HepG2 (cell line): ENCODE measurements around the gene DCAF15. TPM values are rescaled to one million over a fixed set of nuclear protein-coding genes. Genes with fewer than 3 reads are reported as not detected.

Experiments
- ATAC-seq: fragments of 200-7000 bp; cut with Tn5 transposase; 3 replicates; pipeline ENCODE4 v1.9.1; 2020; ENCODE audit warnings: mild to moderate bottlenecking, moderate library complexity
- BruUV-seq: library from RNA; stranded (reverse); fragments of 400-500 nt; replicated peaks from 2 replicates; lab custom pipeline; 2021; lab: Mats Ljungman, UMichigan
- CTCF ChIA-PET: fragments of 300-600 bp; formaldehyde crosslinking; extraction: SDS; loops from one replicate; lab custom pipeline; 2021; ENCODE audit warnings: low total read pairs, inconsistent platforms, low intra/inter-chr PET ratio; lab: Yijun Ruan, JAX
- POLR2A ChIA-PET: fragments of 350-600 bp; sonication (Branson Sonifier 250); formaldehyde crosslinking; loops from one replicate; lab custom pipeline; 2020; ENCODE audit warnings: antibody characterized with exemption, inconsistent platforms; lab: Yijun Ruan, JAX
- DNase-seq: peaks from one replicate; pipeline ENCODE4 v3.0.0-alpha.2; 2015; ENCODE audit warnings: low spot score
- FAIRE-seq: peaks from 3 replicates; lab custom pipeline; 2011; peaks lifted over from hg19 to GRCh38; lab: Jason Lieb, UNC
- H2AFZ ChIP-seq: one replicate; pipeline ENCODE4 v1.6.1; 2011; ENCODE audit warnings: low read length, inconsistent platforms
- H3K27ac ChIP-seq: fragments of 300-600 bp; 3 replicates; pipeline ENCODE4 v1.8.0; 2011; ENCODE audit warnings: mixed run types, mild to moderate bottlenecking, mixed read lengths, low read length, inconsistent platforms; ENCODE audit not compliant: insufficient read depth; ENCODE audit errors: extremely low read length
- H3K27me3 ChIP-seq, 2 experiments: fragments of 200-600 bp in 1 of 2; 2 replicates in 1 of 2; 3 replicates in 1 of 2; pipeline versions ENCODE4 v1.6.0 to v1.8.0; 2011; ENCODE audit warnings: low read length in 2 of 2, mild to moderate bottlenecking in 2 of 2, moderate library complexity in 2 of 2, inconsistent platforms in 1 of 2; ENCODE audit not compliant: insufficient read depth in 2 of 2, control insufficient read depth in 1 of 2
- H3K36me3 ChIP-seq, 2 experiments: fragments of 200-600 bp in 1 of 2; replicated peaks in 1 of 2; 2 replicates in 1 of 2; 3 replicates in 1 of 2; pipeline versions ENCODE4 v1.5.1 to v1.8.0; 2011; ENCODE audit warnings: low read length in 2 of 2, inconsistent platforms in 1 of 2; ENCODE audit not compliant: insufficient read depth in 2 of 2, control insufficient read depth in 1 of 2
- H3K4me1 ChIP-seq: 2 replicates; pipeline ENCODE4 v1.5.1; 2012; ENCODE audit warnings: low read length, inconsistent platforms; ENCODE audit not compliant: insufficient read depth
- H3K4me2 ChIP-seq: 2 replicates; pipeline ENCODE4 v1.6.0; 2011; ENCODE audit warnings: low read depth, low read length, inconsistent platforms
- H3K4me3 ChIP-seq, 3 experiments: fragments of 200-600 bp in 1 of 3; sonication (generic), shearing (Covaris generic) in 1 of 3; replicated peaks in 1 of 3; 2 replicates each; pipeline ENCODE4 v1.5.1; 2011 to 2016; ENCODE audit warnings: low read length in 3 of 3, inconsistent platforms in 2 of 3, low read depth in 2 of 3, mild to moderate bottlenecking in 2 of 3, control low read depth in 1 of 3, mixed read lengths in 1 of 3; ENCODE audit not compliant: insufficient read depth in 1 of 3
- H3K79me2 ChIP-seq: one replicate; pipeline ENCODE4 v1.6.1; 2011; ENCODE audit warnings: low read length, inconsistent platforms; ENCODE audit not compliant: insufficient read depth
- H3K9ac ChIP-seq: 2 replicates; pipeline ENCODE4 v1.6.0; 2011; ENCODE audit warnings: mild to moderate bottlenecking, low read depth, low read length, inconsistent platforms; ENCODE audit not compliant: insufficient read depth
- H3K9me3 ChIP-seq: 2 replicates; pipeline ENCODE4 v1.5.1; 2012; ENCODE audit warnings: mild to moderate bottlenecking, low read length
- H4K20me1 ChIP-seq: 2 replicates; pipeline ENCODE4 v1.6.0; 2011; ENCODE audit warnings: inconsistent platforms, mild to moderate bottlenecking, low read length, moderate library complexity; ENCODE audit not compliant: insufficient read depth
- CREBL2 ChIP-seq: sonication (generic); formaldehyde crosslinking; IDR thresholded peaks from 2 replicates; pipeline ENCODE4 v1.8.1; 2023; ENCODE audit warnings: missing genetic modification reagents, mild to moderate bottlenecking, borderline replicate concordance
- ETS1 ChIP-seq: sonication (generic); formaldehyde crosslinking; IDR thresholded peaks from 2 replicates; pipeline ENCODE4 v1.4.0; 2020; ENCODE audit warnings: missing genetic modification reagents
- GATAD1 ChIP-seq: IDR thresholded peaks from 2 replicates; pipeline ENCODE4 v1.6.1; 2016; ENCODE audit warnings: missing genetic modification reagents, missing compliant biosample characterization
- NFAT5 ChIP-seq: sonication (generic); formaldehyde crosslinking; IDR thresholded peaks from 2 replicates; pipeline ENCODE4 v1.4.0; 2020; ENCODE audit warnings: missing genetic modification reagents
- NFRKB ChIP-seq: fragments of 450-650 bp; IDR thresholded peaks from 2 replicates; pipeline ENCODE4 v1.6.1; 2017
- ONECUT2 ChIP-seq: sonication (generic); formaldehyde crosslinking; IDR thresholded peaks from 2 replicates; pipeline ENCODE4 v1.4.0; 2020; ENCODE audit warnings: missing genetic modification reagents
- ZEB1 ChIP-seq: IDR thresholded peaks from 2 replicates; pipeline ENCODE4 v1.6.1; 2012; ENCODE audit warnings: mild to moderate bottlenecking, low read depth, inconsistent platforms; ENCODE audit not compliant: insufficient replicate concordance
- ZNF17 ChIP-seq: sonication (generic); formaldehyde crosslinking; IDR thresholded peaks from 2 replicates; pipeline ENCODE4 v1.5.0; 2020; ENCODE audit warnings: mild to moderate bottlenecking, missing genetic modification reagents
- ZNF574 ChIP-seq: sonication (generic); formaldehyde crosslinking; IDR thresholded peaks from 2 replicates; pipeline ENCODE4 v1.4.0; 2020; ENCODE audit warnings: missing genetic modification reagents
- ZNF891 ChIP-seq: sonication (generic); formaldehyde crosslinking; IDR thresholded peaks from 2 replicates; pipeline ENCODE4 v1.5.0; 2020; ENCODE audit warnings: mild to moderate bottlenecking, missing genetic modification reagents
- WGBS: methylation state at CpG from one replicate; pipeline ENCODE4 v1.1.6; 2017; ENCODE audit warnings: low lambda C conversion rate; 5-methylcytosine and 5-hydroxymethylcytosine counted together
- in situ Hi-C: cut with HindIII; loops from 2 replicates; pipeline ENCODE4 v1.10.0; 2017; ENCODE audit warnings: low pct_unique_long_range_greater_than_20kb; ENCODE audit not compliant: extremely low pct_ligation_motif_present
- intact Hi-C: fragments of 100-400 bp; cut with micrococcal nuclease; formaldehyde crosslinking; loops from one replicate; pipeline ENCODE4 v1.10.0; 2022; ENCODE audit not compliant: unreplicated experiment
- polyA plus RNA-seq, 8 experiments: library from polyadenylated mRNA; depleted of rRNA in 3 of 8; stranded (reverse) in 7 of 8; unstranded in 1 of 8; fragments of >200 nt; fragmentation: Illumina TruSeq in 4 of 8; extraction: Trizol in 4 of 8; gene quantifications; 2 replicates each; pipeline versions ENCODE4 v1.2.1 to v1.2.3, GENCODE V29; 2011 to 2016; ENCODE audit warnings: low read depth in 4 of 8, missing spikeins in 1 of 8, mixed read lengths in 1 of 8; ENCODE audit not compliant: insufficient read depth in 1 of 8
- total RNA-seq, 5 experiments: library from RNA; depleted of rRNA; stranded (reverse); fragments of >200 nt; fragmentation: Illumina TruSeq; extraction: Trizol; gene quantifications; 2 replicates each; pipeline ENCODE4 v1.2.3, GENCODE V29; 2016; ENCODE audit warnings: low read depth in 1 of 5

DCAF15 gene
- total and polyA plus RNA-seq, 2 of the 13 experiments (the other 11 are each of a cell fraction or from before 2014, with no cell fraction given): 13.6 to 14.0 TPM

- no peak overlapping the region for H3K27ac ChIP-seq
- H3K4me2 ChIP-seq: no peak overlapping the region
- DNase-seq (no peak), FAIRE-seq (no peak), ATAC-seq (no peak)
- no peak for TF ChIP-seq ZNF574 (CRISPR knock-in tag)
- TF ChIP-seq ZNF891 (CRISPR knock-in tag): no peak
- no peak for TF ChIP-seq NFRKB
- no peak for TF ChIP-seq NFAT5
- TF ChIP-seq ZNF17 (CRISPR knock-in tag): no peak
- no peak for TF ChIP-seq CREBL2
- TF ChIP-seq ZEB1: no peak
- no peak for TF ChIP-seq GATAD1 (CRISPR knock-in tag)
- no peak for TF ChIP-seq ETS1 (CRISPR knock-in tag)
- TF ChIP-seq ONECUT2 (CRISPR knock-in tag): no peak
- no peak overlapping the region for H3K4me3 ChIP-seq
- WGBS: 98% methylated on average over 18 of the region's 18 CpGs
- no peaks in the 10 kb centered on the region for H3K27me3 ChIP-seq
- no peak overlapping the region for H2AFZ ChIP-seq
- no peaks in the 10 kb centered on the region for H3K9me3 ChIP-seq
- CTCF ChIA-PET: no interaction called here
- intact Hi-C loops (no loop called here), in situ Hi-C loops (no loop called here)
- POLR2A ChIA-PET: no interaction called here
- peaks cover 12 to 45% of the 10 kb centered on the region in 2 experiments for H3K36me3 ChIP-seq
- no peaks in the 10 kb centered on the region for H3K79me2 ChIP-seq
- no peak overlapping the region for H3K9ac ChIP-seq
- no peaks in the 10 kb centered on the region for H3K4me1 ChIP-seq
- BruUV-seq: no TSS peak
- H4K20me1 ChIP-seq: no peaks in the 10 kb centered on the region
Observed at GRCh38 chr19:13968999-13969398, 16.7 kb downstream of the DCAF15 start.
